ENCODE results near the gene PRSS36.
"Not testable (repeated sequence)": the region's sequence is repeated elsewhere in the genome, so short reads cannot be mapped to it uniquely, and the experiment has no call there.

PRSS36 gene

GRCh38 chr16:31149894-31150890, at the start of gene PRSS36:
PRSS36 (minus strand) TSS chr16:31150066; CDS start chr16:31150035, 31 bp downstream.
- H3K4me3 ChIP-seq (ENCODE audit: low read length), result no peak within 1 kb of the TSS
- no peak for TF ChIP-seq ZNF274 (IDR thresholded peaks at IDR 0.05; ENCODE audit: low read depth, low read length)

DNA sequence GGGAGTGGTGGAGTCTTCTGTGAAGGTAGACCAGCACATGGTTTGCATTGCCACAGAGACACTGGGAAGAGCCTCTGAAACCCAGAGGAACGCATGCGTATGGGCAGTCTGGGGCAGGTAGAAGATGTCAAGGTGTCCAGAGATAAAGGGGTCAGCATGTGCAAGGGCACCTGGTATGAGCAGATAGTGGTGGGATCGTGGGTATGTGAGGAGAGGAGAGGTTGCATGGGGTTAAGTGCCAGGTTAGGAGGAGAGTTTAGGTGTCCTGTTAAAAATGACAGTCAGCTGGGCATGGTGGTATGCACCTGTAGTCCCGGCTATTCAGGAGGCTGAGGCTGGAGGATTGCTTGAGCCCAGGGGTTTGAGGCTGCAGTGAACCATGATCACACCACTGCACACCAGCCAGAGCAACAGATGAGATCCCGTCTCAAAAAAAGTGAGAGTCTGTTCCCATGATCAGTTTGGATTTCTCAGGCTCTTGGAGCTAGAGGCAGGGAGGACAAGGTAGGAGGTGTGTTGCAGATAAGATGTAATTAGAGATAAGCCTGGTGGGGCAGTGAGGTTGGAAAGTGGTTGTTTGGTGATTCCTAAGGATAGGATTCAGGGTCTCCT, 49.7 kb upstream of the PRSS36 start:
- no peak overlapping the region for H3K4me3 ChIP-seq (ENCODE audit: low read length)
- no peak for TF ChIP-seq ZNF274 (IDR thresholded peaks at IDR 0.05; ENCODE audit: low read depth, low read length)

DNA sequence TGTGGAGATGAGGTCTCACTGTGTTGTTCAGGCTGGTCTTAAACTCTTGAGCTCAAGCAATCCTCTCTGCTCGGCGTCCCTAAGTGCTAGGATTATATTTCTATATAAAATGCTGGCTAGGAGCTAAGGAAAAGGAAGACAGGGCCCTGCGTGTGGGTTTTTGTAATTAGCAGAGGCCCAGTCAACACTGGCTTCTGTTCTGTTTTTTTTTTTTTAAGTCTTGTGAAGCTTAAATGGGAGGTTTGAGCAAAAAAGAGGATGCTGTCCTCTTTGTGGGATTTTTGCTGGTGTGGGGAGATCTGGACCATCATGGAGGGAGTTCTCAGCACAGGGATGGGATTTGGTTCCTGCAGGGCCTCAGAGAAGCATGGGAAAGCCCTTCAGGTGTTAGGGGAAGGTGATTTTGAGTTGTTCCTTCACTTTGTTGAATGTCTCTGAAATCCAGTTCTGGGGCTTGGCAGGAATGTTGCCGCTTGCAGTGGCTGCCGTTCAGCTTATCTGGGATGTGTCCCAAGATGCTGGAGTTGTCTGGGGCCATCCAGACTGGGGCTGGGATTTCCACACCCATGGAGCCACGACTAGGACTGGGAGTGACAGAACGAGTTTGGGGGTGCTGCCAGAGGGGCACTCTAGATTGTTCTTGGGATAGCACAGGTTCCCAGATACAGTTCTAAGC, 48.5 kb upstream of the PRSS36 start:
- TF ChIP-seq ZNF274 (IDR thresholded peaks at IDR 0.05; ENCODE audit: low read depth, low read length), result no peak
- no peak overlapping the region for H3K4me3 ChIP-seq (ENCODE audit: low read length)

DNA sequence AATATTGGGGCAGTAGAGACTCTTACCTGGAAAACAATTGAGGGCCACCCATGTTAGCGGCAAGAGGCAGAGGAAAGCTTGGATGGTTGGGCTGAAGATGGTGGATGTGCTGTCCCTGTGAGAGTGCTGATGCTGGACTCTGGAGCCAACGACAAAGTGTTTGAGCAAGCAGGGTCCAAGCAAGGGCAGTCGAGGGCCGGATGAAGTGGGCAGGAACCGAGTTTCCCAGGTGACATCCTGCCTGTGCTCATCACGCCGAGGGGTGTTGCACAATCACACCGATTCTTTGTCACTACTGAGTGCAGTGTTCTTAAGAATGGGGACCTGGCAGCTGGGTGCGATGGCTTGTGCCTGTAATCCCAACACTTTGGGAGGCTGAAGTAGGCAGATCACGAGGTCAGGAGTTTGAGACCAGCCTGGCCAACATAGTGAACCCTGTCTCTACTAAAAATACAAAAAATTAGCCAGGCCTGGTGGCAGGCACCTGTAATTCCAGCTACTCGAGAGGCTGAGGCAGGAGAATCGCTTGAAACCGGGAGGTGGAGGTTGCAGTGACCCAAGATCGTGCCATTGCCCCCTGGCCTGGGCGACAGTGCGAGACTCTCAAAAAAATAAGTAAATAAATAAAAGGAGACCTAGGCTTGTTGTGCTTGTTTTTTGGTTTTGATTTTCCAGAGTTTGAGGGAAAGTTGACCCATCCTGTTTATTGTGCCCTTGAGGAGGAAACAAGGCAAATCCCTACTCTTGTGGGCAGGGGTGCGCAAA, 46.6 kb upstream of the PRSS36 start:
- H3K4me3 ChIP-seq (ENCODE audit: low read length), result no peak overlapping the region
- no peak for TF ChIP-seq ZNF274 (IDR thresholded peaks at IDR 0.05; ENCODE audit: low read depth, low read length)

DNA sequence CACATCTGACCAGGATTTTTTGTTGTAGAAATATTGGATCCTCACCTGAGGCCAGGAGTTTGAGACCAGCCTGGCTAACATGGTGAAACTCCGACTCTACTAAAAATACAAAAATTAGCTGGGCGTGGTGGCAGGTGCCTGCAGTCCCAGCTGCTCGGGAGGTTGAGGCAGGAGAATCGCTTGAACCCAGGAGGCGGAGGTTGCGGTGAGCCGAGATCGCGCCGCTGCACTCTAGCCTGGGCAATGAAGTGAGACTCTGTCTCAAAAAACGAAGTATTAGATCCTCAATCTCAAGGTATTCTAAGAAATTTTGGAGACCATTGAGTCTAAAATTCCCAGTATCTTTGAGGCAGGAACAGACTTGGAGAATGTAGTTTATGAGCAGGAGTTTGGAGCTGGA, 46.0 kb upstream of the PRSS36 start:
- not testable (repeated sequence) for H3K4me3 ChIP-seq (ENCODE audit: low read length)

- no peak for TF ChIP-seq ZNF274 (IDR thresholded peaks at IDR 0.05; ENCODE audit: low read depth, low read length)
Measured at GRCh38 chr16:31194898-31195297, 45.0 kb upstream of the PRSS36 start.

DNA sequence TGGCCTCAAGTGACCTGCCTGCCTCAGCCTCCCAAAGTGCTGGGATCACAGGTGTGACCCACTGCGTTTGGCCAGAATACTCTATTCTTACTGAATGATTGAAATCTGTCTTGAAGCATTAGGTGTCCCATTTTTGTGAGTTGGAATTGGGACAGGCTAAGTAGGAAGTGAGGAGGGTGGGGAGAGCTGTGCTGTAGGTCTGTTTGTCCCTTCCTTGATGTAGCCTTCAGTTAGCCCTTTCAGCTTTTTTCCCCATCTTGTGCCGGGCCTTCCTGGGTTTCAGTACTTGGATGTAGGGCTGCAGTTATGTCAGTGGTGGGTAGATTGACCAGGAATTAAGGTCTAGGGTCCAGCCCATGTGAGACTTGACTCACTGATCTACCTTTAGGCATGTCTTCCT, 44.0 kb upstream of the PRSS36 start:
- no peak for TF ChIP-seq ZNF274 (IDR thresholded peaks at IDR 0.05; ENCODE audit: low read depth, low read length)

More at GRCh38 chr16:31194898-31195297, 45.0 kb upstream of the PRSS36 start:
- no peak overlapping the region for H3K4me3 ChIP-seq (ENCODE audit: low read length)

DNA sequence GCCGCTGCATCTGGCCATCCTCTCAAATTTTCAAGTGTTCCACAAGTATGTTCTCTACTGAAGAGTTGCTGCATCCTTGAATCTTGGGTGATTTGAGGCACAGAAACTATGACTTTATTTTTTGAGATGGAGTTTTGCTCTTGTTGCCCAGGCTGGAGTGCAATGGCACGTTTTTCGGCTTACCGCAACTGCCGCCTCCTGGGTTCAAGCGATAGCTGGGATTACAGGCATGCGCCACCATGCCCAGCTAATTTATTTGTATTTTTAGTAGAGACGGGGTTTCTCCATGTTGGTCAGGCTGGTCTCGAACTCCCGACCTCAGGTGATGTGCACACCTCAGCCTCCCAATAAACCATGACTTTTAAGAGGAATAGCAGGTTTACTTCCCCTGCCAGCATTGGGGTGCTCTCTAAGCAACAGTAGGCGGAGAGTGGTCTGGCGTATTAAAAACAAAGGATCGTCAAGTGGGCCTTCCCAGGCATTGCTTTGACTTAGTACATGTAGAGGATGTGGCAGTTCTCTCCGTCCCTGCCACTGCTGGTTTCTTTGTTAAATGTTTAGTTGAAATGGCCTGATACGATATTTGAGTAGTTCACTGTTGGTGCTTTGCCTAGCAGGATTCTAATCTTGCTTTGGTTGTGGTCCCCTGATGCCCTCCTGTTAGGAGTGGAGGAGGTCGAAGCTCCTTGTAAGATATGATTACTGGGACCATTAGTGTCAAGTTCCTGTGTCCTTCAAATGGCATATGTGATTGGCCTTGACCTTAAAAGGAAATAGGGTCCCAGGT, 43.2 kb upstream of the PRSS36 start:
- H3K4me3 ChIP-seq (ENCODE audit: low read length), result no peak overlapping the region
- TF ChIP-seq ZNF274 (IDR thresholded peaks at IDR 0.05; ENCODE audit: low read depth, low read length), result no peak

More for the DNA sequence above, 44.0 kb upstream of the PRSS36 start:
- no peak overlapping the region for H3K4me3 ChIP-seq (ENCODE audit: low read length)

GRCh38 chr16:31191697-31192428, 42.0 kb upstream of the PRSS36 start:
- no peak overlapping the region for H3K4me3 ChIP-seq (ENCODE audit: low read length)
- no peak for TF ChIP-seq ZNF274 (IDR thresholded peaks at IDR 0.05; ENCODE audit: low read depth, low read length)

DNA sequence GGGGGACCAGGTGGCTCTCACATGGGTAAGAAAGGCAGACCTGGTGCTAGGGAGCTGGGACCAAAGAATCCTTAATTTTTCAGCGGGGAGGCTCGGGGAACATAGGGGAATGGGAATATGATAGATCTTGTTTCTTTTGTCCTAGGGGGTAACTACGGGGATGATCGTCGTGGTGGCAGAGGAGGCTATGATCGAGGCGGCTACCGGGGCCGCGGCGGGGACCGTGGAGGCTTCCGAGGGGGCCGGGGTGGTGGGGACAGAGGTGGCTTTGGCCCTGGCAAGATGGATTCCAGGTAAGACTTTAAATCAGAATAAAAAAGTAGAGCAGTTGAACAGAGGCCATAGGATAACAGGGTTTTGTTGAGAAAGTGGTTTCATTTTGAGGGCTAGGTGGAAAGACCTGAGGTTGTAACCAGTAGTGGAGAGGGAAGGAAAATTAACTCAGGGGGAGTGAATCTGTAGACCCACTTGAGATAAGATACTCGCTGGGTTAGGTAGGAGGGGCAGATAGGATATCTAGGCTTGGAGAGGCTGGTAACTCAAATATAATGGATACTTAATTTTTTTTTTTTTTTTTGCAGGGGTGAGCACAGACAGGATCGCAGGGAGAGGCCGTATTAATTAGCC, 41.1 kb upstream of the PRSS36 start:
- TF ChIP-seq ZNF274 (IDR thresholded peaks at IDR 0.05; ENCODE audit: low read depth, low read length), result no peak
- H3K4me3 ChIP-seq (ENCODE audit: low read length), result no peak overlapping the region

DNA sequence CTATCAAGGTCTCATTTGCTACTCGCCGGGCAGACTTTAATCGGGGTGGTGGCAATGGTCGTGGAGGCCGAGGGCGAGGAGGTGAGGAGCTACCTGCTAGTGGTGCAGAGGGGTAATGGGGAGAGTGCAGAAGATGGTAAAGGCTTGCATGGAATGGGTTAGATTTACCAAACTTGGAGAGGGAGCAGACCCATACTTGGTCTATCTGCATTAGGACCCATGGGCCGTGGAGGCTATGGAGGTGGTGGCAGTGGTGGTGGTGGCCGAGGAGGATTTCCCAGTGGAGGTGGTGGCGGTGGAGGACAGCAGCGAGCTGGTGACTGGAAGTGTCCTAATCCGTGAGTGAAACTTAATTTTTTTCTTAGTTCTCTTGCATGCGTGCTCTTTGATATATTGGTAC, 40.2 kb upstream of the PRSS36 start:
- H3K4me3 ChIP-seq (ENCODE audit: low read length), result no peak overlapping the region
- no peak for TF ChIP-seq ZNF274 (IDR thresholded peaks at IDR 0.05; ENCODE audit: low read depth, low read length)

DNA sequence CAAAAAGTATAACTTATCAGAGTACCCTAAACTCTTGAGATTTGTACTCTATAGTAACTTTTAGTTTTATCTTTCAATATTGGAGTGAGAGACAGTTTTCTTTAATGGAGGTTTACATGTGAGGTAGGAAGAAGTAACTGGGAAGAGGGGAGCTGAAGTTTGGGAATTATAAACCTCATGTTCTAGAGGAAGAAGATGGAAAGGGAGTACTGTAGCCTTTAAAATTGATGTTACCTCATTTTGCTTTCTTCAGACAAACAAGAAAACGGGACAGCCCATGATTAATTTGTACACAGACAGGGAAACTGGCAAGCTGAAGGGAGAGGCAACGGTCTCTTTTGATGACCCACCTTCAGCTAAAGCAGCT, 39.5 kb upstream of the PRSS36 start:
- TF ChIP-seq ZNF274 (IDR thresholded peaks at IDR 0.05; ENCODE audit: low read depth, low read length), result no peak
- no peak overlapping the region for H3K4me3 ChIP-seq (ENCODE audit: low read length)
